IMR-90 (cell line): ENCODE measurements around the gene TNS1. TPM values are rescaled to one million over a fixed set of nuclear protein-coding genes. Genes with fewer than 3 reads are reported as not detected.

Experiments used
- ATAC-seq: fragments of 200-7000 bp; cut with Tn5 transposase; 2 replicates; pipeline ENCODE4 v1.9.1; 2020; ENCODE audit warnings: low read depth, mild to moderate bottlenecking, moderate library complexity
- BruUV-seq: library from RNA; stranded (reverse); fragments of 400-500 nt; replicated peaks from 2 replicates; lab custom pipeline; 2021; lab: Mats Ljungman, UMichigan
- CTCF ChIA-PET: fragments of 300-600 bp; formaldehyde crosslinking; extraction: SDS; loops from one replicate; lab custom pipeline; 2021; ENCODE audit warnings: antibody characterized with exemption; lab: Yijun Ruan, JAX
- POLR2A ChIA-PET: fragments of 300-600 bp; sonication (Branson Sonifier 250); formaldehyde crosslinking; loops from one replicate; lab custom pipeline; 2022; ENCODE audit warnings: antibody characterized with exemption; ENCODE audit not compliant: unreplicated experiment; lab: Charles Lee
- DNase-seq: peaks from one replicate; pipeline ENCODE4 v3.0.0; 2013
- H2AFZ ChIP-seq: replicated peaks from 2 replicates; pipeline ENCODE3; 2013; ENCODE audit warnings: low read length, mild to moderate bottlenecking; ENCODE audit not compliant: poor library complexity
- H2AK5ac ChIP-seq: 2 replicates; pipeline ENCODE4 v1.6.1; 2013; ENCODE audit warnings: low read depth, low read length, inconsistent platforms
- H2AK9ac ChIP-seq: replicated peaks from 2 replicates; pipeline ENCODE3; 2013; ENCODE audit warnings: mild to moderate bottlenecking, low read depth, low read length, moderate library complexity; ENCODE audit not compliant: poor library complexity
- H2BK120ac ChIP-seq: 2 replicates; pipeline ENCODE4 v1.6.1; 2013; ENCODE audit warnings: low read depth, low read length, inconsistent platforms
- H2BK15ac ChIP-seq: 3 replicates; pipeline ENCODE4 v1.6.1; 2013; ENCODE audit warnings: low read depth, low read length, inconsistent platforms
- H2BK20ac ChIP-seq: 2 replicates; pipeline ENCODE4 v1.6.1; 2013; ENCODE audit warnings: low read depth, mild to moderate bottlenecking, inconsistent platforms, low read length, moderate library complexity
- H2BK5ac ChIP-seq: 2 replicates; pipeline ENCODE4 v1.6.1; 2013; ENCODE audit warnings: mild to moderate bottlenecking, low read depth, low read length, inconsistent platforms; ENCODE audit not compliant: poor library complexity, severe bottlenecking
- H3K14ac ChIP-seq: replicated peaks from 2 replicates; pipeline ENCODE4 v1.6.1; 2013; ENCODE audit warnings: low read depth, low read length, inconsistent platforms
- H3K18ac ChIP-seq: 2 replicates; pipeline ENCODE4 v1.6.1; 2013; ENCODE audit warnings: low read depth, low read length, control low read depth
- H3K23ac ChIP-seq: 2 replicates; pipeline ENCODE4 v1.6.1; 2013; ENCODE audit warnings: low read depth, low read length, inconsistent platforms
- H3K27ac ChIP-seq: 2 replicates; pipeline ENCODE4 v1.5.1; 2013; ENCODE audit warnings: mild to moderate bottlenecking, control low read depth, low read length; ENCODE audit not compliant: insufficient read depth
- H3K27me3 ChIP-seq: 2 replicates; pipeline ENCODE4 v1.6.1; 2013; ENCODE audit warnings: low read length; ENCODE audit not compliant: control insufficient read depth, insufficient read depth
- H3K36me3 ChIP-seq: 2 replicates; pipeline ENCODE4 v1.6.1; 2013; ENCODE audit warnings: low read length, mixed read lengths; ENCODE audit not compliant: control insufficient read depth, insufficient read depth
- H3K4ac ChIP-seq: 2 replicates; pipeline ENCODE4 v1.6.1; 2013; ENCODE audit warnings: low read depth, low read length, inconsistent platforms
- H3K4me1 ChIP-seq: 2 replicates; pipeline ENCODE4 v1.6.1; 2013; ENCODE audit warnings: low read length, mixed read lengths; ENCODE audit not compliant: control insufficient read depth, insufficient read depth
- H3K4me2 ChIP-seq: 2 replicates; pipeline ENCODE4 v1.6.1; 2013; ENCODE audit warnings: low read depth, mild to moderate bottlenecking, control low read depth, low read length, moderate library complexity
- H3K4me3 ChIP-seq: 2 replicates; pipeline ENCODE4 v1.5.1; 2013; ENCODE audit warnings: low read depth, mild to moderate bottlenecking, control low read depth, low read length, moderate library complexity; ENCODE audit not compliant: insufficient read depth
- H3K56ac ChIP-seq: 2 replicates; pipeline ENCODE4 v1.6.1; 2013; ENCODE audit warnings: low read length, inconsistent platforms; ENCODE audit not compliant: insufficient read depth; ENCODE audit errors: extremely low read depth
- H3K79me1 ChIP-seq, 2 experiments: 2 replicates each; pipeline ENCODE4 v1.6.1; 2013; ENCODE audit warnings: low read length in 2 of 2, inconsistent platforms in 1 of 2, low read depth in 1 of 2
- H3K9ac ChIP-seq: 2 replicates; pipeline ENCODE4 v1.6.1; 2013; ENCODE audit warnings: low read depth, low read length, control low read depth
- H3K9me1 ChIP-seq: 2 replicates; pipeline ENCODE4 v1.6.1; 2013; ENCODE audit warnings: low read length, inconsistent platforms; ENCODE audit not compliant: insufficient read depth
- H3K9me3 ChIP-seq: 2 replicates; pipeline ENCODE4 v1.6.1; 2013; ENCODE audit warnings: low read length; ENCODE audit not compliant: control insufficient read depth, insufficient read depth
- H4K20me1 ChIP-seq: 2 replicates; pipeline ENCODE4 v1.6.1; 2013; ENCODE audit warnings: low read length, inconsistent platforms; ENCODE audit not compliant: insufficient read depth
- H4K5ac ChIP-seq: 2 replicates; pipeline ENCODE4 v1.6.1; 2013; ENCODE audit warnings: mild to moderate bottlenecking, low read depth, low read length, control low read depth
- H4K8ac ChIP-seq, 2 experiments: 2 replicates each; pipeline ENCODE4 v1.6.1; 2013; ENCODE audit warnings: low read depth in 2 of 2, low read length in 2 of 2, control low read depth in 1 of 2, inconsistent platforms in 1 of 2
- H4K91ac ChIP-seq: 2 replicates; pipeline ENCODE4 v1.6.1; 2013; ENCODE audit warnings: low read depth, low read length, inconsistent platforms; ENCODE audit not compliant: insufficient read depth
- BHLHE40 ChIP-seq: fragments of 150-350 bp; IDR thresholded peaks from 2 replicates; pipeline ENCODE4 v1.6.1; 2016; ENCODE audit warnings: mild to moderate bottlenecking, low read depth, low read length
- CEBPB ChIP-seq: IDR thresholded peaks from 2 replicates; pipeline ENCODE4 v1.6.1; 2012; ENCODE audit warnings: low read depth, low read length, improper control_type of control experiment
- CHD1 ChIP-seq: IDR thresholded peaks from 2 replicates; pipeline ENCODE4 v1.6.1; 2012; ENCODE audit warnings: low read depth, low read length, improper control_type of control experiment
- FOS ChIP-seq: fragments of 150-350 bp; IDR thresholded peaks from 2 replicates; pipeline ENCODE4 v1.6.1; 2016; ENCODE audit warnings: low read depth, low read length
- MAFK ChIP-seq: IDR thresholded peaks from 2 replicates; pipeline ENCODE4 v1.6.1; 2012; ENCODE audit warnings: low read depth, low read length, improper control_type of control experiment
- MXI1 ChIP-seq: IDR thresholded peaks from 2 replicates; pipeline ENCODE4 v1.6.1; 2012; ENCODE audit warnings: low read depth, mild to moderate bottlenecking, low read length, moderate library complexity, borderline replicate concordance
- NFE2L2 ChIP-seq: fragments of 150-350 bp; IDR thresholded peaks from 2 replicates; pipeline ENCODE4 v1.6.1; 2016; ENCODE audit warnings: low read depth, mild to moderate bottlenecking, low read length
- POLR2A ChIP-seq: IDR thresholded peaks from 2 replicates; pipeline ENCODE4 v1.6.1; 2012; ENCODE audit warnings: mild to moderate bottlenecking, low read depth, low read length
- RCOR1 ChIP-seq: IDR thresholded peaks from 2 replicates; pipeline ENCODE4 v1.6.1; 2012; ENCODE audit warnings: mild to moderate bottlenecking, low read length, improper control_type of control experiment; ENCODE audit not compliant: insufficient replicate concordance
- RFX5 ChIP-seq: IDR thresholded peaks from 2 replicates; pipeline ENCODE4 v1.8.0; 2012; ENCODE audit warnings: low read depth, mild to moderate bottlenecking, low read length, moderate library complexity
- SMC3 ChIP-seq: fragments of 150-350 bp; IDR thresholded peaks from 2 replicates; pipeline ENCODE4 v1.6.1; 2016; ENCODE audit warnings: low read depth, mild to moderate bottlenecking, antibody characterized with exemption, low read length, moderate library complexity
- WGBS, 2 experiments: methylation state at CpG; one replicate each; pipeline versions ENCODE4 v1.1.5 to v1.1.7; 2013; ENCODE audit warnings: missing lambda C conversion rate in 2 of 2; ENCODE audit not compliant: insufficient read length in 1 of 2; ENCODE audit errors: extremely low coverage in 2 of 2; 5-methylcytosine and 5-hydroxymethylcytosine counted together
- dilution Hi-C: fragments of 300-500 bp; cut with HindIII; formaldehyde crosslinking; loops from one replicate; pipeline ENCODE4 v1.14.3; 2018; ENCODE audit warnings: low sequenced_read_pairs; ENCODE audit not compliant: unreplicated experiment
- in situ Hi-C: fragments of 300-500 bp; cut with MboI; formaldehyde crosslinking; loops from 3 replicates; pipeline ENCODE4 v1.14.3; 2019; ENCODE audit warnings: low sequenced_read_pairs, inconsistent platforms, mixed read lengths
- intact Hi-C: fragments of 100-400 bp; cut with micrococcal nuclease; formaldehyde crosslinking; loops from 2 replicates; pipeline ENCODE4 v1.10.0; 2022
- polyA plus RNA-seq, 3 experiments: library from polyadenylated mRNA; depleted of rRNA; stranded (reverse); fragments of >200 nt; gene quantifications; 2 replicates each; pipeline ENCODE4 v1.2.3, GENCODE V29; 2012; ENCODE audit warnings: low replicate concordance in 1 of 3
- total RNA-seq: library from RNA; depleted of rRNA; stranded (reverse); fragments of >200 nt; gene quantifications from 2 replicates; pipeline ENCODE4 v1.2.3, GENCODE V29; 2012
- TF ChIP-seq, protein P1 (sequence below): fragments of 150-350 bp; IDR thresholded peaks from 2 replicates; pipeline ENCODE4 v1.6.1; 2016; ENCODE audit warnings: low read depth, mild to moderate bottlenecking, low read length, moderate library complexity, borderline replicate concordance
- TF ChIP-seq, protein P2 (sequence below): fragments of 150-350 bp; IDR thresholded peaks from 2 replicates; pipeline ENCODE4 v1.6.1; 2017; ENCODE audit warnings: mild to moderate bottlenecking, antibody characterized with exemption, low read length, low read depth
- TF ChIP-seq, protein P3 (sequence below): conservative IDR thresholded peaks from 2 replicates; pipeline ENCODE4 v1.5.1; 2012; ENCODE audit warnings: mild to moderate bottlenecking, low read depth, low read length, improper control_type of control experiment

Gene TNS1
- total and polyA plus RNA-seq, 2 of the 4 experiments (the other 2 are of a cell fraction): 41.1 to 45.2 TPM

DNA sequence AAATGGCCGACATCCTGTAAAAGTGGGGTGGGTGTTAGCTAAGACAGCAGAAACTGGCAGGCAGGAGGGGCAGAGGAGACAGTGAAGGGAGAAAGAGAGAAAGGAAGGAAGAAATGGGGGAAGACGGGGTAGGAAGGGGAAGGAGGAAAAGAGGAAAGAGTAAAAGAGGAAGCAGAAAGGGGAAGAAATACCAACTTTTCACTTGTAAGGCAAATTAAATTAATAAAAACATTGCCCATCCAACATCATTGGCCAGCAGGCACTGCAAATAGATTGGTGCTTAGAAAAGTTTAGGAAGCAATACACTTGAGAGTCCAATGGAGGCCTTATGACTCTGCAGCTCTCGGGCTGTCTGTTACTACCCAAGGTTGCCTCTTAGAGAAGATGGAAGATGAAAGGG, 116.7 kb downstream of the TNS1 start:
- 100% methylated on average over 1 of the region's 3 CpGs for whole genome bisulfite sequencing, 2 experiments
- H3K23ac ChIP-seq: no peak overlapping the region
- no peak overlapping the region for H4K8ac ChIP-seq
- H3K4me2 ChIP-seq: no peak overlapping the region
- H4K20me1 ChIP-seq: peaks cover 14% of the 10 kb centered on the region
- H3K4ac ChIP-seq: no peak overlapping the region
- DNase-seq (no peak), ATAC-seq (no peak)
- H2BK120ac ChIP-seq: no peak overlapping the region
- no peak overlapping the region for H2AFZ ChIP-seq
- H3K9me3 ChIP-seq: no peaks in the 10 kb centered on the region
- TF ChIP-seq CEBPB (no peak), RCOR1 (no peak), SMC3 (no peak), FOS (no peak), MAFK (no peak), NFE2L2 (no peak), RFX5 (no peak), POLR2A (no peak), CHD1 (no peak), MXI1 (no peak), BHLHE40 (no peak)
- TF ChIP-seq, protein P1, sequence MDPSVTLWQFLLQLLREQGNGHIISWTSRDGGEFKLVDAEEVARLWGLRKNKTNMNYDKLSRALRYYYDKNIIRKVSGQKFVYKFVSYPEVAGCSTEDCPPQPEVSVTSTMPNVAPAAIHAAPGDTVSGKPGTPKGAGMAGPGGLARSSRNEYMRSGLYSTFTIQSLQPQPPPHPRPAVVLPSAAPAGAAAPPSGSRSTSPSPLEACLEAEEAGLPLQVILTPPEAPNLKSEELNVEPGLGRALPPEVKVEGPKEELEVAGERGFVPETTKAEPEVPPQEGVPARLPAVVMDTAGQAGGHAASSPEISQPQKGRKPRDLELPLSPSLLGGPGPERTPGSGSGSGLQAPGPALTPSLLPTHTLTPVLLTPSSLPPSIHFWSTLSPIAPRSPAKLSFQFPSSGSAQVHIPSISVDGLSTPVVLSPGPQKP: no peak
- TF ChIP-seq, protein P2, sequence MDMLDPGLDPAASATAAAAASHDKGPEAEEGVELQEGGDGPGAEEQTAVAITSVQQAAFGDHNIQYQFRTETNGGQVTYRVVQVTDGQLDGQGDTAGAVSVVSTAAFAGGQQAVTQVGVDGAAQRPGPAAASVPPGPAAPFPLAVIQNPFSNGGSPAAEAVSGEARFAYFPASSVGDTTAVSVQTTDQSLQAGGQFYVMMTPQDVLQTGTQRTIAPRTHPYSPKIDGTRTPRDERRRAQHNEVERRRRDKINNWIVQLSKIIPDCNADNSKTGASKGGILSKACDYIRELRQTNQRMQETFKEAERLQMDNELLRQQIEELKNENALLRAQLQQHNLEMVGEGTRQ: no peak
- TF ChIP-seq, protein P3, sequence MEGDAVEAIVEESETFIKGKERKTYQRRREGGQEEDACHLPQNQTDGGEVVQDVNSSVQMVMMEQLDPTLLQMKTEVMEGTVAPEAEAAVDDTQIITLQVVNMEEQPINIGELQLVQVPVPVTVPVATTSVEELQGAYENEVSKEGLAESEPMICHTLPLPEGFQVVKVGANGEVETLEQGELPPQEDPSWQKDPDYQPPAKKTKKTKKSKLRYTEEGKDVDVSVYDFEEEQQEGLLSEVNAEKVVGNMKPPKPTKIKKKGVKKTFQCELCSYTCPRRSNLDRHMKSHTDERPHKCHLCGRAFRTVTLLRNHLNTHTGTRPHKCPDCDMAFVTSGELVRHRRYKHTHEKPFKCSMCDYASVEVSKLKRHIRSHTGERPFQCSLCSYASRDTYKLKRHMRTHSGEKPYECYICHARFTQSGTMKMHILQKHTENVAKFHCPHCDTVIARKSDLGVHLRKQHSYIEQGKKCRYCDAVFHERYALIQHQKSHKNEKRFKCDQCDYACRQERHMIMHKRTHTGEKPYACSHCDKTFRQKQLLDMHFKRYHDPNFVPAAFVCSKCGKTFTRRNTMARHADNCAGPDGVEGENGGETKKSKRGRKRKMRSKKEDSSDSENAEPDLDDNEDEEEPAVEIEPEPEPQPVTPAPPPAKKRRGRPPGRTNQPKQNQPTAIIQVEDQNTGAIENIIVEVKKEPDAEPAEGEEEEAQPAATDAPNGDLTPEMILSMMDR: no peak
- ChIA-PET CTCF (interaction anchor here (1.4 to 2.9 kb wide), 3 partner anchors 95 to 100 kb away, joined by 7 to 16 read pairs (median 7); no protein-coding TSS in a partner anchor), POLR2A (no interaction called here)
- H2AK5ac ChIP-seq: no peak overlapping the region
- H3K27me3 ChIP-seq: no peaks in the 10 kb centered on the region
- no peak overlapping the region for H4K91ac ChIP-seq
- peaks cover 30 to 40% of the 10 kb centered on the region in 2 experiments for H3K79me1 ChIP-seq
- no peak overlapping the region for H2BK15ac ChIP-seq
- no peak overlapping the region for H3K14ac ChIP-seq
- H3K18ac ChIP-seq: no peak overlapping the region
- no peak overlapping the region for H4K5ac ChIP-seq
- H3K4me1 ChIP-seq: no peaks in the 10 kb centered on the region
- dilution Hi-C loops (no loop called here), intact Hi-C loops (loop anchor here (1.0 kb wide), 3 partner anchors 97 to 102 kb away; no protein-coding TSS in a partner anchor), in situ Hi-C loops (loop anchor here (5.0 kb wide), 1 partner anchor 94 kb away; no protein-coding TSS in a partner anchor)
- H3K9me1 ChIP-seq: peaks cover 6% of the 10 kb centered on the region; the same call in 1 of the 2 replicates
- BruUV-seq: no TSS peak
- no peak overlapping the region for H3K4me3 ChIP-seq
- no peak overlapping the region for H3K27ac ChIP-seq
- H3K56ac ChIP-seq: no peak overlapping the region
- H2AK9ac ChIP-seq: no peak overlapping the region
- H3K36me3 ChIP-seq: peaks cover 59% of the 10 kb centered on the region
- no peak overlapping the region for H3K9ac ChIP-seq
- no peak overlapping the region for H2BK20ac ChIP-seq
- no peak overlapping the region for H2BK5ac ChIP-seq
